Fibroblast of lung (primary cell): ENCODE results near the gene DNAH17.

ENCODE experiments used
- CTCF ChIP-seq, 2 donors: IDR thresholded peaks in 1 of 2; conservative IDR thresholded peaks in 1 of 2; 1 replicate in 1 of 2; 2 replicates in 1 of 2; pipeline ENCODE4 v1.5.1; 2011 to 2012; ENCODE audit warnings: low read length in 2 of 2, control low read depth in 1 of 2, inconsistent platforms in 1 of 2, low read depth in 1 of 2, mild to moderate bottlenecking in 1 of 2
- EZH2 ChIP-seq: IDR thresholded peaks from 2 replicates; pipeline ENCODE4 v1.5.1; 2012; ENCODE audit warnings: low read length, control low read depth, mild to moderate bottlenecking; ENCODE audit errors: missing control alignments

GRCh38 chr17:78600181-78600721 is 23.1 kb upstream of the DNAH17 start:
- TF ChIP-seq CTCF (conservative IDR thresholded peaks at IDR 0.05 in 1 of 2, IDR thresholded peaks at IDR 0.05 in 1 of 2; ENCODE audit: low read depth in 1 of 2, low read length in 2 of 2) (no peak), EZH2 (no peak)
